HG03196 (cell line): Measurements from ENCODE around the gene MT1HL1.
"Not testable (repeated sequence)": the region's sequence is repeated elsewhere in the genome, so short reads cannot be mapped to it uniquely, and the experiment has no call there.

Experiments used
- ATAC-seq: cut with Tn5 transposase; IDR thresholded peaks from one replicate; pipeline ENCODE4 v1.9.1; 2021; ENCODE audit not compliant: unreplicated experiment

Gene MT1HL1

DNA sequence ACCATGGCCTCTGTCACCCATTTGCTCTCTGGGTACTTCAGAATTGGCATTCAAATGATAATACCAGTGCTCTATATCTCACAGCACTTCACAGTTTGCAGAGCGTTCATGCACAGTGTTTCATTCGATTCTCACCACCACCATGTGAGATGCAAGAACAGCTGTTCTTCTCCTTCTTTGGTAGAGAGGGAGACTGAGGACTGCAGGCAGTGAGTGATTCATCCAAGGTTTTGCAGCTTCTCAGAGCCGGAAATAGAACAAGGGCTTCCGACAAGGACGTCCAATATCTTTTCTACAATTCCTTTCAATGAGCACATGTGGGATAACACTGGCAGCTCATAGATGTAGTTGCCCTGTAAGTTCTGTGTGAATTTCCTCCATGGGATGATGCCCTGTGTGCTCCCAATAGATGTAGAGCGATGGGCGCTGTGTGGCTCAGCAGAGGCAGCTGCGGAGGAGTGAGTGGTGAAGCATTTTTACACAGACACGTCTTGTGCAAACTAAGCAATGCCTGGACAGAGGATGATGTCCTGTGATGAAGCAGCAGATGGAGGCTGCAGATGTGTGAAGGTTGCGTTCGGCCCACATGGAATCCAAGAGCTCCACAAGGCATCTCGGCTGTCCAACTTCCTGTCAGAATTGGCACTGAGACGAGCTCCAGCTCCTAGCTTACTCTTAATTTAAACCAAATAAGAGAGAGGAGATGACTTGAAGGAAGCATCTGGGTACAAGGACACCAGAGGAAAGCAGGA is 24.9 kb downstream of the MT1HL1 start:
- no peak for ATAC-seq

DNA sequence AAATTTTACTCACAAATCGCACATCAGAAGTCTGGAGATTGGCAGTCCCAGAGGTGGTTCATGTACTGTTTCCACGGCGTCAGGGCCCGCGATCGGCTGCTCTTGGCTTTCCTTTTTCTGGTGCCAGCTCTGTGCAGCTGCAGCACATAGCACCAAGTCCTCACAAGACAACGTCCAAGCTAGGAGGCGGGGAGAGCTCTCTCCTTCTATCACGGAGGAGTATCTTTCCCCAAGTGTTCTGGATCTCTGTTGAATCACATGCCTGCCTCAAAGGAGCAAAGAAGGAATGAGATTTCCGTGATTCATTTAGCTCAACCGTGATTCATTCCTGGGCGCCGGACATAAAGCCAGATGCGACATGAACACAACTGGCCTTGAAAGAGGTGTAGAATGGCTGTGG is 25.5 kb downstream of the MT1HL1 start:
- ATAC-seq: no peak

DNA sequence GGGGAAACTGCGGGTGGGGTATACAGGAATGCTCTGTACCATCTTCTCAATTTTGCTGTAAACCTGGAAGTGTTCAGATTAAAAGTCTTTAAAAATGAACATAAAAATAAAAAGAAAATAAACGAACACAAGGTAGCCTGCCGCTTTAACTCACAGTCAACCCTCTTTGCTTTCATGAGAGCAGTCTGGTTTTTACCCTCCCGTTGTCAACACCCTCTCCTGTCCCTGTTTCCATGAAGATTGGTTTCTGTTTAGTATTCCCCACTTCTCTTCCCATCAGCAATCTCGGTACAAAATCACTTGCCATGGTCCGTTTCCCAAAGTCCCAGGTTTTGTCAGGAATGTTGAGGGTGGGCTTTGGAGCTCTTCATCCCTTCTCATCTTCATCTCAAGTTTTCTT is 28.8 kb downstream of the MT1HL1 start:
- no peak for ATAC-seq

DNA sequence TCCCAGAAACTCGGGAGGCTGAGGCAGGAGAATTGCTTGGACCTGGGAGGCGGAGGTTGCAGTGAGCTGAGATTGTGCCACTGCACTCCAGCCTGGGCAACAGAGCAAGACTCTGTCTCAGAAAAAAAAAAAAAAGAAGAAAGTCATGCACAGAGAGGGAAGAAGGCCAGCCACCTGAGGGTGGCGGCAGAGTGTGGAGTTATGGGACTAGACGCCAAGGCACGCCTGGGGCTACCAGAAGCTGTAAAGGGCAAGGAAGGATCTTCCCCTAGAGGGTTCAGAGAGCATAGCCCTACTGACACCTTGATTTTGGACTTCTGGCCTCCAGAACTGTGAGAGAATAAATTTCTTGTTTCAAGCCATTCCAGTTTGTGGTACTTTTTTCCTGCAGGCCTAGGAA is 30.2 kb downstream of the MT1HL1 start:
- ATAC-seq: not testable (repeated sequence)

DNA sequence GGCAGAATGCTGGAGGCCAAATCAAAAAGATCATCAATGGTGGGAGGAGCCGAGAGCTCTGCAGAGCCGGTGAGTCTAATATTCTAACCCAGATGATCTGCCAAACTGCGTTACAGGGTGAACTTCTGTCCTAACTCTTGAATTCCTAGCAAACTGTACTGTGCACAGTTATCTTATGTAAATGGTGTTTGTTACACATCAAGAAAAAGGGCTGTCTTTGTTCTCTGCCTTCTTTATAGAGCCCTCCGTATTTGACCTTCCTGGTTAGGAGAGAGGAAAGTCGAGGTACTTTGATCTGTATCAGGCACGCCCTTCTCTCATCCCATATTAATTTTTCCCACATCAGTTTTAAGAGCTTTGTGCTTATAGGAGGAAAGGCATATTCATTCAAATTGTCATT is 37.6 kb downstream of the MT1HL1 start:
- ATAC-seq: no peak

DNA sequence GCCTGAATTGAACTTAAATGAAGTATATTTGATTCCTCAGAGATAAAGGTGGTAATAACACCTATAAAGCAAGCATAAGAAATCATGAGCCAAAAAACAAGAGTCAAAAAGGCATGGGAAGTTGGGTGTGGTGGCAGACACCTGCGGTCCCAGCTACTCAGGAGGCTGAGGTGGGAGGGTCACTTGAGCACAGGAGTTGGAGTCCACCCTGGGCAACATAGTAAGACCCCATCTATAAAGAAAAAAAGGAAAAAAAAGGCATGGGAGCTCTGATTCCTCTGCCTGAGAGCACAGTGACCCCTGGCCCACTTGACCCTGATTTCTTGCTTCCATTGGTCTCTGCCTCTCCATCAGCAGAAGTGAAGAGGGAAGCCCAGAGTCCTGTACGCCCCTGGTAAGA is 40.3 kb downstream of the MT1HL1 start:
- ATAC-seq: no peak

DNA sequence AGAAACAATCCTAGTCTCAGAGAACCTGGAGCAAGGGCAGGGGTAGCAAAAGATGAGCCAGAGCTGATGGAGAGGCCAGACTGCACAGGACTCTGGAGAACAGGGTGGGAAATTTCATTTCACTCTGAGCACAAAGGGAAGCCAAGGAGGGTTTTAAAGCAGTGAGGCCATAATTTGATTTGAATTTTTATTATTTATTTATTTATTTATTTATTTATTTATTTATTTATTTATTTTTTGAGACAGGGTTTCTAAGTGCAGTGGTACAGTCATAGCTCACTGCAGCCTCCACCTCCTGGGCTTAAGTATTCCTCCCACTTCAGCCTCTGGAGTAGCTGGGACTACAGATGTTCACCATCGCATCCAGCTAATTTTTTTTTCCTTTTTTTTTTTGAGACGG is 45.1 kb downstream of the MT1HL1 start:
- ATAC-seq: no peak

DNA sequence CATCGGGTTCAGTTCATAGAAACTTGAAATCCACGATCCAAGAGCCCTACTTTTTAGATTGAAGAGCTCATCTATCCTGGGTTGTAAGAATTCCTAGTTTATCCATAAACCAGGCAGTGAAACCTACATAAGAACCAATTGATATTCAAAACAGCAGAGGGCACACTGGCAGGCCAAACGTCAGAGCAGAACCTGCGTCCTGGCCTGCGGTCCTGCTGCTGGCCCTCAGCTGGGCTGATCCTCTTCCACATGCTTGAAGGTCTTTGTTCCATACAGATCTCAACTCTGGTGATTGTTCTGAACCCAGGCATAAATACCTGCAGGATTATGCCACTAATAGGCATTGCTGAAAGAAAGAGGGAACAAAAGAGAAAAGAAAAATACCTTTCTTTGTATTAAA is 47.0 kb downstream of the MT1HL1 start:
- no peak for ATAC-seq
